Prostate gland (tissue), 2 donors: ENCODE data around the gene HERC4.

Experiments
- POLR2A ChIP-seq: fragments of 450-650 bp; IDR thresholded peaks from one replicate; pipeline ENCODE4 v1.6.1; 2016; ENCODE audit warnings: antibody characterized with exemption, mild to moderate bottlenecking
- TF ChIP-seq, protein P1 (sequence below), 4 experiments: fragments of 200-600 bp in 2 of 4; fragments of 450-650 bp in 2 of 4; sonication (generic) in 2 of 4; IDR thresholded peaks; 1 replicate in 3 of 4; 2 replicates in 1 of 4; pipeline ENCODE4 v1.5.1; 2016 to 2019; ENCODE audit warnings: antibody characterized with exemption in 4 of 4, mild to moderate bottlenecking in 2 of 4, moderate library complexity in 2 of 4

DNA sequence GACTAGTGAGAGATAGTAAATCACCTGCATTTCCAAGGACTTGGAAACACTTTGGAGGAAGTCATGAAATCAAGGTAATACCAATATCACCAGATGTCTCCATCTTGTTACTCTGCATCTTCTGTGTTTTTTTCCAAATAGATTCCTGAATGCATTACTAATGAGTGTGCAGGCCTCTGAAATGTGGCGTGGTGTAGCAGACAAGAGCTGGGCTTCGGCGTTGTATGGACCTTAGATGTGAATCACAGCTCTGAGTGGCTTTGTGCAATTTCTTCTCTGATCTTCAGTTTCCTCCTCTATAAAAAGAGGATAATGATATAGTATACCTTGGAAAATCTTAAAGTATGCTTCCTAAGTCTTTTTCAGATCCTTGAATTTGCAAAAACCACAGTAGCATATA lies 24.7 kb upstream of the HERC4 start:
- TF ChIP-seq, protein P1, sequence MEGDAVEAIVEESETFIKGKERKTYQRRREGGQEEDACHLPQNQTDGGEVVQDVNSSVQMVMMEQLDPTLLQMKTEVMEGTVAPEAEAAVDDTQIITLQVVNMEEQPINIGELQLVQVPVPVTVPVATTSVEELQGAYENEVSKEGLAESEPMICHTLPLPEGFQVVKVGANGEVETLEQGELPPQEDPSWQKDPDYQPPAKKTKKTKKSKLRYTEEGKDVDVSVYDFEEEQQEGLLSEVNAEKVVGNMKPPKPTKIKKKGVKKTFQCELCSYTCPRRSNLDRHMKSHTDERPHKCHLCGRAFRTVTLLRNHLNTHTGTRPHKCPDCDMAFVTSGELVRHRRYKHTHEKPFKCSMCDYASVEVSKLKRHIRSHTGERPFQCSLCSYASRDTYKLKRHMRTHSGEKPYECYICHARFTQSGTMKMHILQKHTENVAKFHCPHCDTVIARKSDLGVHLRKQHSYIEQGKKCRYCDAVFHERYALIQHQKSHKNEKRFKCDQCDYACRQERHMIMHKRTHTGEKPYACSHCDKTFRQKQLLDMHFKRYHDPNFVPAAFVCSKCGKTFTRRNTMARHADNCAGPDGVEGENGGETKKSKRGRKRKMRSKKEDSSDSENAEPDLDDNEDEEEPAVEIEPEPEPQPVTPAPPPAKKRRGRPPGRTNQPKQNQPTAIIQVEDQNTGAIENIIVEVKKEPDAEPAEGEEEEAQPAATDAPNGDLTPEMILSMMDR (IDR thresholded peaks at IDR 0.05): no peak
- TF ChIP-seq POLR2A: no peak
